HT-29 (cell line): ENCODE results near the gene CELF4. TPM values are rescaled to one million over a fixed set of nuclear protein-coding genes. Genes with fewer than 3 reads are reported as not detected.
"Not testable (repeated sequence)": the region's sequence is repeated elsewhere in the genome, so short reads cannot be mapped to it uniquely, and the experiment has no call there.

Experiments used
- DNase-seq: peaks from one replicate; pipeline ENCODE4 v3.0.0-alpha.2; 2015; ENCODE audit warnings: low spot score
- total RNA-seq: library from RNA; depleted of rRNA; stranded (reverse); fragments of >200 nt; shearing (Covaris generic); gene quantifications from 2 replicates; pipeline ENCODE4 v1.2.3, GENCODE V29; 2014

Gene CELF4
- total RNA-seq, 1 experiment from 2014 or later = not detected

DNA sequence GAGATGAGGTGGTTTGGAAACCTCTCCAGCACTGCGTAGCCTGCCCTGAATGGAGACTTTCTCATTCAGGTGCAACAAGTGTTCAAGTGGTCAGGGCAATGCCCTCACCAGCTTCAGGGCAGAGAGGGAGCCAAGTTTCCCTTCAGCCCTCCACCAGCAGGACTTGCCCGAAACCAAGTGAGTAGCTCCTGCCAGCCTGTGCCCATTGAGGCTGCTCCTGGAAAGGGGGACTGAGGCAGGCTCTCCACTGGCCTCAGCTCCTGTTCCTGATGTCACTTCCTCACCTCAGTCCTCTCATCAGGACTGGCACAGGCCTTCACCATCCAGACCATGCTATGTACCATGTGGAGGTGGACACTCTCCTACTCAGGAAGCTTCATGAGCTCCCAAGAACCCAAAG, 94.6 kb downstream of the CELF4 start:
- no peak for DNase-seq

DNA sequence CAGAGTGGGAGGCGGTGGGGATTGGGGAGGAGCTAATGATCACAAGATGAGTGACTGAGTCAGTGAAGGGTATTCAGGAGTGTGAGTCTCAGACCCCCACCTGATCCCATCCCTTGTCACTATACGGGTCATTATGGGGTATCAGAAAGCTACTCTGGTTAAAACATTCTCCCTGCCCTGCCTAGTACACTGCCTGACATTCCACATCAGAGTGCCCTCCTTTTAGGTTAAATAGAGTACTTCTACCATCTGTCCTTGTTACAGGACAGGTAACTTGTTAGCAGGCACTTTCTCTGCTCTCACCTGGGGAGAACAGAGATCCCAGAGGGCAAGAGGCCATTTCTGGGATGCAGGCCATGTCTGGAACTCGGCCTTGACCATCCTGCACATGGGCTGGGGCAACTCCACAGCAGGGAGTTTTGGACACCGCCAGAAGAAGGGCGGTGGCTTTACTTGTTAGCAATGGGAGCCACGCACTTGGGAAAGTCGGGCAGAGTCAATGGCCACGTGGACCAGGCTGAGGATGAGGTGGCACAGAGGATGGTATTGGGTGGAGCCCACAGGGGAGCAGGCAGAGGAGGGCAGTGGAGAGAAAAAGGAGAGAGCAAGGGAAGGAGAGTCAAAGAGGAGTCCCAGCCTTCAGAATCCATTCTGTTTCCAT, 98.5 kb downstream of the CELF4 start:
- no peak for DNase-seq

DNA sequence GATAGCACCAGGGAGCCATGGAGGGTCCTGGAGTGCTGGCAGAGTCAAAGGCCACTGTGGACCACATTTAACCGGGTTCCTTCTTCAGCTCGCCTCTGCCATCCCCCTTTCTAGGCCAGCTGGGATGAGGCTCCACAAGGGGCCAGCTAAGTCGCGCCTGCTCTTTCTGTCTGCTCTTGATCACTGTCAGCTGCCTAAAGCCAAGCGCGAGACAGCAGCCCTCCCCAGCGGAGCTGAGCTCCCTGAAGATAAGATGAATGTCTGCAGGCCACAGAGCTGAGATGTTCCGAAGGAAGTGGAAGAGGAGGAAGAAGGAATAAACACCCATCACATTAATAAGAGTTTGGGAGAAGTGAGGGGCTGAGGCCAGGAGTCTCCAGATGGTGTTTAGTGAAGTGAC, 99.6 kb downstream of the CELF4 start:
- DNase-seq = no peak

DNA sequence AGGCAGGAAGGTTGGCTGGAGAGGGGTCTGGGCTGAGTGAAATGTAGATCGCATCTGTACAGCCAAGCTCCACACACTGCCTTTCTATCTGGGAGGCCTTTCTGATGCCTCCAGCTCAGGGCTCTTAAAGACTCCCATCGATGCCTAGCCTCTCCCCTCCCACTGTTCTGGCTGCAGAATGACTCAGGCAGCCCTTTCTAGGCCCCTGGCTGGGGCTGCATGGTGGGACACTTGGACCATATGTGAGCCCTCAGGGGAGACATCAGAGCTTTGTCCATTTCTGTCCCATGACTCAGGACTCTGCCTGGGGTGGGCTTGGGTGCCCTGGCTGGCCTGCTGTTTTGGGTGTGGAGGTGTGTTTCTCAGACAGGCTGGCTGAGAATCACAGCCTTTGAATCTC, 101.3 kb downstream of the CELF4 start:
- DNase-seq = no peak

DNA sequence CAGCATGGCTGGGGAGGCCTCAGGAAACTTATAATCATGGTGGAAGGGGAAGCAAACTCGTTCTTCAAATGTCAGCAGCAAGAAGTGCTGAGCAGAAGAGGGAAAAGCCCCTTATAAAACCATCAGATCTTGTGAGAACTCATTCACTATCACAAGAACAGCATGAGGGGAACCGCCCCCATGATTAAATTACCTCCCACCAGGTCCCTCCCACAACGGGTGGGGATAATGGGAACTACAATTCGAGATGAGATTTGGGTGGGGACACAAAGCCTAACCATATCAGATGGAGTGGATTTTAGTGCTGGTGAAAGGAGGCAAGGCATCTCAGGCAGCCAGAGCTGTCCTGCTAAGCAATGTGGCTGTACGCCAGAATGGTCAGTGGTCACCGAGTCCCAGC, 104.3 kb downstream of the CELF4 start:
- DNase-seq = not testable (repeated sequence)

DNA sequence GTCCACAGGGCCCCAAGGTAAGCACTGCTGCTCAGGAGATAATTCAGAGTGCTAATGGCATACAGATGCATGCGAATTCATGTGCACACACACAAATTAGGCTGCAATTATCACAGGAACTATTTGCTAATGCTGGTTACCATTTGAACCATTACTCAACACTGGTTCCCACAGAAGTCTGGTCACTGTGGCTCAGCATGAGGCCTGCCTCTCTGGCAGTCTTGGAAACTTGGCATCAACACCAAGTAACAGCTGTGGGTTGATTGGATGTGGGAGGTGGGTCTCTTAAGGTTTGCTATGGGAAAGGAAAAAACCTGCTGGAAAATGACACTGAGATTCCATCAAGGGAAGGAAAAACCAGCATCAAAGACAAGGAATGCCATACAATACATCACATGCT, 105.0 kb downstream of the CELF4 start:
- no peak for DNase-seq

DNA sequence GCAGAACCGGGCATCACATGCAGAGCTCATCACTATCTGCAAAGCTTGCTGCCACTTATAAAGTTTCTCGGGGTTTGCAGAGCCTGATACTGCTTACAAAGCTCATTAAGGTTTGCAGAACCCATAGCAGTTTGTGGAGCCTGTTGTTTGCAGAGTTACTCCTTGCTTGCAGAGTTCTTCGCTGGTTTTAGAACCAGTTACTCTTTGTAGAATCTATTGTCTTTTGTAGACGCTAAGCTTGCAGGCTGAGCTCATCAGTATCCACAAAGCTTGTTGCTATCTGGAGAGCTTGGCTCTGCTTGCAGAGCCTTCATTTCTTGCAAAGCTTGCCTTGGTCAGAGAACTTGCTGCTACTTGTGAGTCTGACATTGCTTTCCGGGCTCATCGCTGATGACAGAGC, 106.9 kb downstream of the CELF4 start:
- DNase-seq = no peak

DNA sequence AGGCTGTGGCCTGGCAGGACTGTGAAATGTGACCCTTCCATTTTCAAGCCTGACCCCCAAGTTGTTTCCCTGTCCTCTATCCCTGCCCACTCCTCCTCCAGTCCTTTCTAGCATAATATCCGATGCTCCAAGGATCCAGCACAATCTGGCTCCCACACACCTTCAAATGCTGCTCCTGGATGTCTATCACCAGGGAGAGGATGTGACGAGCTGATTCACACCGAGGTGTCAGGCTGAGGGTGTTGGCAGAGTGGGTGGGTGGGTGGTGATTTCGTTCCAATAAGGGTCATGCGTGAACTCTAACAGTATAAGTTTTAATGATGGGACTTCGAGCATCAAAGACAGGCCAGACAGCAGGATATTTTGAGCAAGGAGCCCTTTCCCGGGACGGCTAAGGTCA, 107.8 kb downstream of the CELF4 start:
- DNase-seq = no peak

DNA sequence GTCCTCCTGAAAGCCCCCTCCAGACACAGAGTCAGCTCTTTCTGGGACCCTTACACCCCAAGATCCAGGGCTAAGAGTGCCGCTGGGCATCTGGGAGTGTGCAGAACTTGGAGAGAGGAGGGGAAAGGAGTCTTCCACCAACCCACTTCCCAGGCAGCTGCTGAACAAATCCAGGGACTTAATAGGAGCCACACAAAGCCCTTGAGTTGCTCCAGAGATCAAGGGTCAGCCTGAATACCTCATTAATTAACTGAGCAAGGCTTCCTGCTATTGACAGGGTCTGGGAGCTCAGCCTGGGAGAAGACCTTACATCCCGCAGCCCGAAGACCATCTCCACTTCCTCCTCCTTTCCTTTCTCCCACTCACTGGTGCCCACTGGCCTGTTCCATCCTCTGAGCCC, 108.3 kb downstream of the CELF4 start:
- DNase-seq = no peak

DNA sequence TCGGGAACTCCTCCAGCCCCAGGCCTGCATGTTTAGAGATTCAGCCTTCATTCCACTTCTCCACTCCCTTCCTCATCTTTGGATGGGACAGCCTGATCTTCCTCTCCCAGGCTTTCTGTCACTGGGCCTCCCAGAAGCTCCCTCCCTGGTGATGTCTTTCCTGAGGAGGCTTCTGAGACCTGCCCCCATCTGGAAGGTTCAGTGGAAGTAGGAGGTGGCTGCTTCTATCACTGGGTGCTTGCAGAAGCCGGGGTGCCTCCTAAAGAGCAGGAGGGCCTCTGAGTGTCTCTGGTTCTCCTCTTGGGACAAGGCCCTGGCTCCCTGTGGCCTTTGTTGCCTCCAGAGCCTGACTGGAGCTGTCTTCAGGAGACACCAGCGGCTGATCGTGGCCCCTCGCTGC, 108.7 kb downstream of the CELF4 start:
- no peak for DNase-seq

DNA sequence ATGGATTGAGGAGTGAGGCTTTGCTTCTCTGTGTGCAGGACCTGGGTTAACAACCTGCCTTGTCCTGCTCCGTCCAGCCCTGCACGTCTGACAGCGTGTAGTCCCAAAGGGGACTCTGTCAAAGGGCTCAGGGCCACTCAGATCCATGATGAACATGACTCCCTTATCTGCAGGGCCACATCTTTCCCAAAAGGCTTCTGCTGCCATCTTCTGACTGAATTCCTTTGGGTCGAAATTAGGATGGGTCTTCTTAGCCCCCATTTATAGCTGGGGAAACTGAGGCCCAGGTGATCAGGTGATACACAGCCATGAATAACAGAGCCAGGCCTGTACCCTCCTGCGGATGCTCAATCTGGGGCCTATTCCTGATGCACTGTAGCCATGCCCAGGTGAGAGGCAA, 109.2 kb downstream of the CELF4 start:
- DNase-seq = no peak

DNA sequence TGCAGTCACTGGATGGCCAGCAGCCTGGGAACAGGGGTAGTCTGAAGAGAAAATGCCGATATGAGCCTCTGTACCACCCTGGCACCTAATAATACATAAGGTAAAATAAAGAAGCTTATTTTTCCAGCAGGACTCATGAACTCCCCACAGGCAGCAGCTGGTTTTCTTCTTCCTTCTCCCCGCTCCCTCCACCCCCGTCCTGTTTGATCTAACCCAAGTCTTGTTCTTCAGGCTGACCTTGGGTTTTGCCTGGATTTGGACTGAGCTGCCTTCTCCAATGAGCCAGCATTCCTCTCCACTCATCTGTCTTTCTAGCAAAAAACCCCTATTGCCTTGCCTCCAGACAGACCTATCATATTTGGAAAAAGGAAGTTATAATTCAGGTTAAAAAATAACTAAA, 111.8 kb downstream of the CELF4 start:
- no peak for DNase-seq

DNA sequence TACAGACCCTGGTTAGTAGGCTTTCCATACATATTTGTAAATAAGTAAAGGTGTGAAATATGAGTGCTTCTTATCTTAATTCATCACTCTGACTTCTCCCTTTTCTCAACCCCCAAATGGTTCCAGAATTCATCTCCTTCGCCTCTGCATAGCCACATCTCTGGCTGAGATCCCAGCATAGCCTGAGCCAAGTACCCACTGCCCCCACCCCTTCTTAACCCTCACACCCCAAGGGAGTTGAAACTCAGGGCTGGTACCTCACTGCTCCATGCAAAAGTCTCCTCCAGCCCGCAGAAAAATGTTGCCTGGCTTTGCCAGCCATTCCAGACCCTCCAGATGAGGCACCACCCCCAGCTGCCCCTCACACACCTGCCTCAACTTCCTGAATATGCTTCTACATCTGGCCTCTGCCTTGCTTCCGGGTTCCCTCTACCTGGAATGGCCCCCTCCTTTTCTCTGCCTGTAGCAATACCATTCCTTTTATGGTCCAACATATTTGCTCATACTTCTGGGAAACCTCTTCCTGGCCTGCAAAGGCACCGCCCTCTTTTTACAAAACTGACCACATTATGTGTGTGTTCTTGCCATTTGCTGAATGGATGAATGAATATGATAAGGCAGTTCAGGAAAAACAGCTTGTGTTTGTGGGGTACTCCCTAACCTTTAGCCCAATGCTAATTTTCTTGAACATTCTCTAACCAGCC, 112.8 kb downstream of the CELF4 start:
- no peak for DNase-seq

DNA sequence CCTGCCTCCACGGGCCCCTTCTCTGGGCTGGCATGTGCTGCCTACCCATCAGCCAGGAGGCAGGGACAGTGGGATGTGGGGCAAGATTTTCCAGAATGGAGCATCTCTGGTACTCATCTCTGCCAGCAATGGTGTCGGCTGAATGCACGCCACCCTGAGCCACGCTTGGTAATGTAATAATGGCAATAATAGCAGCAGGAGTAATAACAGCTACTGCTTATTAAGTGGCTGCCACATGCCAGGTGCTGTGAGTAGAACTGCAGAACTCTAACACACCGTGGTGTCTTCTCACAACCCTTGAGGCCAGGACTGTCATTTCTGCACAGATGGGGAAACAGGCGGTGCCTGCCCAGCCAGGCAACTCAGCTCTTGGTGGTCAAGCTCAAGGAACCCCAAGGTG, 113.6 kb downstream of the CELF4 start:
- no peak for DNase-seq

DNA sequence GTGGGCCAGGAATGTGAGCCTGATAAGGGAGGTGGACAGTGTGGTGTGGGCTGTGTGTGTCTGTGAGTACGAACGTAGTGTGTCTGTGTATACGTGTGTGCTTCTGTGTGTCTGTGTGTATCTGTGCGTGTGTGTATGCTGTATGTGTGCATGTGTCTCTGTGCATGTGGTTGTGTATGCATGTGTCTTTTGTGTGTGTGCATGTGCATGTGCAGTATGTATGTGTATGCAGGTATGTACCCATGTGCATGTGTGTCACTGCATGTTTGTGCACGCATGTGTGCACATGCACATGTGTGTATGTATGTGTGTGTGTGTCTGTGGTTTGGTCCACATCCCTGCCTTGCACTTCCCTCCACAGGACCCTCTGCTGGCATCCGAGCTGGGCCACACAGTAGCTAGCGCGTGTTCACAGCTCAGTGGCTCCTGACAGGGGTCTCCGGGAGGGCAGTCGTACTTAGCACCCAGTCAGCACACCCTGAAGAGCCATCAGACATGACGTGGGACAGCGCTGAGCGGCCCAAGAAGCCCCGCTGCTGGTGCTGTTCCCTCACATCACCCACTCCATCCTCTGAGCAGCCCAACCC, 114.3 kb downstream of the CELF4 start:
- no peak for DNase-seq

DNA sequence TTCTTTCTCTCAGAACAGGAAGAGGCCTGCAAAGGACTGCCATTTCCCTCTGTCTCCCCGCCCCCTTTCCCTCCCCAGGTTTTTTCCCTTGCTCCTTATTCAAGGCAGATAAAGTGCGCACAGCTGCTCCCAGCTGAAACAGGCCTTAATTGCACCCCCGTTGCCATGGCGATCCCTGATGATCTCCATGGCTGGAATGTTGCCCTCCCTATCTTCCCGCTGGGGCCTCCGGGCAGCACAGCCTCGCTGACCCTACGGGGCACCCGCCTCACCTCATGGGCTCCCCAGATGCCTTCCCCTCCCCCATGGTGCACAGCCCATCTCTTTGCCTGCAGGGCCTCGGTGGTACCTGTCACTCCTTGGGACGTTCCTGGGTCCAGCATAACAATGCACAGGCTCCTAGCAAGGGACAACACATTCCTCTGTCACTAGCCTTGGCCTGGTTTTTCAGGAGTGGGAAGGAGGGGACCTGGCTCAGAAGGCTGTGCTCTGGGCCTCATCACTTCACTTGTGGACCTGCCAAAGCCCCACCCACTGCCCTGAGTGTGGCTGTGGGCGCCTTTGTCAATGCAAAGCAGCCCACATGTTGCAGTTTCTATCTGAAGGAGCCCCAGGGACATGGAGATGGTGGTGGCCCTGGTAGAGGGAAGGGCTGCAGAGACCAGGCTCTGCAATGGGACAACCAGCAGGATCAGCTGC, 115.0 kb downstream of the CELF4 start:
- no peak for DNase-seq

DNA sequence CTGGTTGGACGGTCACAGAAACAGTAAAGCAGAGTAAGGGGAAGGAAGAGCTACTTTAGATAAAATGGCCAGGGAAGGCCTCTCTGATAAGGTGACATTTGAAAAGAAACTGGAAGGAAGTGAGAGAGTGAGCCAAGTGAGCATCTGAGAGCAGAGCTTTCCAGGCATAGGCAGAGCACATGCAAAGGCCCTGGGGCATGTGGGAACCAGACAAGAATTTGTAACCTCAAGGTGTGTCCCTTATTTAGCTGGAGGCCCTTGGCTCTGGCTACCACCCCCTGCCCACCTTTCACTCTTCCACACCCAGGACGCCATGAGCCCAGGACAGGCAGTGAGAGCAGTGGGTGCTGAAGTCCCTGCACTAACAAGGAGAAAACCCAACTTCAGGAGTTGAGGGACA, 116.0 kb downstream of the CELF4 start:
- no peak for DNase-seq

DNA sequence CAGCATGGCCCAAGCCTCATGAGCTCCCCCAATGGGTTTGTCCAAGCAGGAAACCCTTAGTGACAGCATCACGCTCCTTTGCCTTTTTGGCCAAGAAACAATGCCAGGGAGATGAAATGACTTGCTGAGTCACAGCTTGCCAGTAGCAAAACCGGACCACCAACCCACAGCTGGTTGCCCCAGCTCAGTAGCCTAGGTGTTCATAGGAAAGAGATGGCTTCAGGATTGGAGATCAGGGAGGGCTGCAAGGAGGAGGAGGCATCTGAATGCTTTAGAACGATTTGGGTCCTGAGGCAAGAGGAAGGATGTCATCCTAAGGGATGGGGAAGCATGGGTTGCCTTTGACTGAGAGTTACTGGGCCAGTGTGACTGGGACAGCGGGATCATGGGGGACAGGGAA, 116.7 kb downstream of the CELF4 start:
- DNase-seq = no peak

DNA sequence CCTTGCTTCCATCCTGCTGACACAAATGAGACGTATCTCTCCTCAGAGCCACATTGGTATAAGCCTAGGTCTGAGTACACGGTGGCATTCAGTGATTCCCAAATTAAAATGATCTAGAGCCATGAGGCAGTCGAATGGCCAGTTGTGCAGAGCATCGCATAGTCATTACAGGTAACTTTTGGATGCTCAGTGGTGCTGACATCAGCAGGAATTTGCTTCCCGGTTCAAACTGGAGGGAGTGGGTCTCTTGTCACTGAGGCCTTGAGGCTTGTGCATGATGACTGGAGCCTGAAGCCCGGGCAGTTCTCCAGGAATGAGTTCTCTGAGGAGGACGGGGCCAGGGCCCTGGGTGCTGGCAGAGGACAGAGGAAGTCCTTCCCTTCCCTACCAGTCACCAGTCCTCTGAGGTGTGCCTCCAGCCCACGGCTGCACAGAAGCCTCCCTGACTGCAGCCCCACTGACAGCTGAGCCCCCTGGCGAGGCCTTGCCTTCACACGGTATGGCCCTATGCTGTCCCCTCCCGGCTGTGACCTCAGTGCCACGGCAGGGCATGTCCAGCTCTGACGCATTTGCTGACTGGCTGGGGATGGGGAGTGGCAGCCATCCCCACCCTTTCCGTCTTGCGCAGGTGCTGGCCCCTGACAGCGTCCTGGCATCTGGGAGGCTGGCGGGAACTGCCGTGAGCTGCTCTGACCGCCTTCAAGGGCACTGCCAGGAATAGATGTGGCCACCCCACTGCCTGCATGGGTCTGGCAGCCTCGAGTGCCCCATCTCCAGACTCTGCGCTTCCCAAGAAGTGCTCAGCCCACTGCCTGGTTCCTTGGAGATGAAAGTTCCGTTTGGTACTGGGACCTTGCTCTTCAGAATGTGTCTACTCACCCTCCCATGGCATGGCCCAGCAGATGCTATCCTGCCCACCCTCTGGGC, 117.4 kb downstream of the CELF4 start:
- no peak for DNase-seq

DNA sequence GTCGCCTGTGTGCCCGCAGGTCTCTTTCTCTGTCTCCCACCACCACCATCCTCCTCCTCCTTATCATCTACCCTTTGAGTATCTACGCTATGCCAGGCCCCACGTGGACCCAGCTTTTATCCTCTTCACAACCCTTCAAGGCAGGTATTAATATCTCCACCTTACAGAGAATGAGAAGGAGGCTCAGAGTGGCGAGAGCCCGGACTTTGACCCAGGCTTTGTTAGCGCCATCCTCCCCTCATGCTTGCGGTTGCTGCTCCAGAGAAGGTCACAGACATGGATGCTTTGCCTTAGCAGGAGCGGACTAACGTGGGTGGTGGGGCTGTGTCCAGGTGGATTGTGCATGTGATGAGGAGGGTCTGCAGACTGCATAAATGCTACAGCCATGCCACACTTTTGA, 119.8 kb downstream of the CELF4 start:
- DNase-seq = no peak

DNA sequence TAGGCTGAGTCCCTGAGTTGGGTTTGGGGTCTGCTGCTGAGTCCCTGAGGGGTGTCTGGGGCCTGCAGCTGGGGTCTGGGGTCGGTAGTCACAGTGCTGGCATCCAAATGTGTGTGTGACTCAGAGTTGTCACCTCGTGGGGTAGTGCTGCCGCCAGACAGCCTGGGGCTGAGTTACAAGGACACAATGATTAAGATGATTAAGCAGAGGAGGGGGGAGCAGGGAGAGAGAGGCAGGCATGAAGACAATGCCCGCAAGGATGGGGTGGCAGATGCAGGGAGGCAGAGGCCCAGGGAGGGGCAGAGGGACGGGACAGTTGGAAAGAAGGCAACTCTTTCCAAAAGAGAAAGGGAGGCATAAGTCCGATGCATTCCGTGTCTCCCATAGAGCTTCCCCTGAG, 120.2 kb downstream of the CELF4 start:
- DNase-seq = no peak
